Stimulated activated memory B cell treated with anti-CD40 and anti-IgM and Interleukin-4, amounts not matched to agents 10 μg/mL and 1 μg/mL and 100 μg/mL, for 72 hours (primary cell): ENCODE data around the gene KHDC1.
"Not testable (repeated sequence)": the region's sequence is repeated elsewhere in the genome, so short reads cannot be mapped to it uniquely, and the experiment has no call there.

ENCODE experiments used
- ATAC-seq: fragments of 150-1000 bp; cut with Tn5 transposase; 2 replicates; pipeline ENCODE4 v1.10.0; 2021
- H3K27ac Mint-ChIP-seq: one replicate; pipeline ENCODE4 v1.8.0; 2022; ENCODE audit warnings: mild to moderate bottlenecking, mixed read lengths
- H3K27me3 Mint-ChIP-seq: one replicate; pipeline ENCODE4 v1.8.0; 2022; ENCODE audit warnings: mixed read lengths
- H3K36me3 Mint-ChIP-seq: one replicate; pipeline ENCODE4 v1.8.0; 2022; ENCODE audit warnings: mixed read lengths
- H3K4me1 Mint-ChIP-seq: one replicate; pipeline ENCODE4 v1.8.0; 2022; ENCODE audit warnings: mixed read lengths
- H3K4me3 Mint-ChIP-seq: one replicate; pipeline ENCODE4 v1.8.0; 2022; ENCODE audit warnings: mild to moderate bottlenecking, moderate library complexity, mixed read lengths
- H3K9me3 Mint-ChIP-seq: one replicate; pipeline ENCODE4 v1.8.0; 2022; ENCODE audit warnings: mixed read lengths

Gene KHDC1

DNA sequence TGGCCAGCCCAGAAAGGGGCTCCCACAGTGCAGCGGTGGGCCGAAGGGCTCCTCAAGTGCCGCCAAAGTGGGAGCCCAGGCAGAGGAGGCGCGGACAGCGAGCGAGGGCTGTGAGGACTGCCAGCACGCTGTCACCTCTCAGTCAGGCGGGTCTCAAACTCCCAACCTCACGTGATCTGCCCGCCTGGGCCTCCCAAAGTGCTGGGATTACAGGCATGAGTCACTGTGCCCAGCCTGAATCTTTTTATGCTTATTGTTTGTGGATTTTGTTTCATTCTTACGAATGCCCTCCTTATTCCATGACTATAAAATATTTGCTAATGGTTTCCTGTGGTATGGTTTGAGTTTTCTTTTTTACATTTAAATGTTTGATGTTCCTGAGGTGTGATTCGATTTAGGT, 6.3 kb upstream of the KHDC1 start:
- H3K36me3 Mint-ChIP-seq, H3K9me3 Mint-ChIP-seq, H3K4me3 Mint-ChIP-seq, ATAC-seq, H3K27ac Mint-ChIP-seq, H3K27me3 Mint-ChIP-seq: not testable (repeated sequence)
- H3K4me1 Mint-ChIP-seq: peaks cover 11% of the 10 kb centered on the region

DNA sequence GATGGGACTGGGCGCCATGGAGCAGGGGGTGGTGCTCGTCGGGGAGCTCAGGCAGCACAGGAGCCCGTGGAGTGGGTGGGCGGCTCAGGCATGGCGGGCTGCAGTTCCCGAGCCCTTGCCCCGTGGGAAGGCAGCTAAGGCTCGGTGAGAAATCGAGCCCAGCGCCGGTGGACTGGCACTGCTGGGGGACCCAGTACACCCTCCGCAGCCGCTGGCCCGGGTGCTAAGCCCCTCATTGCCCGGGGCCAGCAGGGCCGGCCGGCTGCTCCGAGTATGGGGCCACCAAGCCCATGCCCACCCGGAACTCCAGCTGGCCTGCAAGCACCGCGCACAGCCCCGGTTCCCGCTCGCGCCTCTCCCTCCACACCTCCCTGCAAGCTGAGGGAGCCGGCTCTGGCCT, 5.9 kb upstream of the KHDC1 start:
- not testable (repeated sequence) for H3K27ac Mint-ChIP-seq, ATAC-seq, H3K27me3 Mint-ChIP-seq, H3K36me3 Mint-ChIP-seq, H3K9me3 Mint-ChIP-seq, H3K4me3 Mint-ChIP-seq
- H3K4me1 Mint-ChIP-seq: peaks cover 15% of the 10 kb centered on the region

DNA sequence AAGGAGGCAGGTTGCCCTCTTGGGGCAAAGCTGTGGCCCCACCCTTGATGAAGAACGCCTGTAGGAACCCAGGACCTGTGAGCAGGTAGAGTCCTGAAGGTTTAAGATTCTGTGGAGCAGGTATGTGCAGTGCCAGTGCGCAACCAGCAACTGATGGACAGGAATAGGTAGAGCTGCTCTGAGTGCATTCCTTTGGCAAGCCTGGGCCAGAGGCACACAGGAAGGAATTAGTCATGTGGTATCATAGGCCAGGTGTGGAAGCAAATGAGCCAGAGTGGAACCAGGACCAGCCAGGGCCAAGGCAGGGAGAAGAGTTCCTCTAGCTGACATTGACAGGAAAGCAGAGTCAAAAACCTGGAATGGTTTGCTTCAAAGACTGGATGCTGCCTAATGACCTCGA, 1.4 kb upstream of the KHDC1 start:
- no peak for ATAC-seq
- Mint-ChIP-seq H3K4me1 (peaks cover 27% of the 10 kb centered on the region), H3K9me3 (no peaks in the 10 kb centered on the region), H3K36me3 (peaks cover 3% of the 10 kb centered on the region), H3K27me3 (no peaks in the 10 kb centered on the region), H3K27ac (peak overlapping the region; percentile 19), H3K4me3 (no peak overlapping the region)

DNA sequence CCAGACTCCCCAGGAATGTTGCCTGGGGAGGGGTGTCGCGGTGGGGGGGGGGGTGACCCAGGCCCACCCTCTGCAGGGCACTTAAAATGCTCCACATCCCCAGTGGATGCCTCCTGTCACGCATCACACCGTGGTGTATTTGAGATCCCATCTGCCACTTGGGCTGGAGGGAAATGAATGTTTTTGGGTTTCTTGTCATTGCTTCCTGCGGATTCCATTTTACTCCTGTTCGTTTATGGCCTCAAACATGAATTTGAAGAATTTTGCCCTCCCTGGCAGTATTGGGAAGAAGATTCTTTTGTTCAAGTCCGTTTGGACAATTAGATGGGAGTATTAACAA, 544 bp upstream of the KHDC1 start:
- Mint-ChIP-seq H3K9me3 (no peaks in the 10 kb centered on the region), H3K4me1 (peaks cover 27% of the 10 kb centered on the region), H3K4me3 (peak overlapping the region; percentile 89), H3K27ac (peak overlapping the region; percentile 77), H3K36me3 (no peaks in the 10 kb centered on the region), H3K27me3 (no peaks in the 10 kb centered on the region)
- ATAC-seq: peak; percentile 2

DNA sequence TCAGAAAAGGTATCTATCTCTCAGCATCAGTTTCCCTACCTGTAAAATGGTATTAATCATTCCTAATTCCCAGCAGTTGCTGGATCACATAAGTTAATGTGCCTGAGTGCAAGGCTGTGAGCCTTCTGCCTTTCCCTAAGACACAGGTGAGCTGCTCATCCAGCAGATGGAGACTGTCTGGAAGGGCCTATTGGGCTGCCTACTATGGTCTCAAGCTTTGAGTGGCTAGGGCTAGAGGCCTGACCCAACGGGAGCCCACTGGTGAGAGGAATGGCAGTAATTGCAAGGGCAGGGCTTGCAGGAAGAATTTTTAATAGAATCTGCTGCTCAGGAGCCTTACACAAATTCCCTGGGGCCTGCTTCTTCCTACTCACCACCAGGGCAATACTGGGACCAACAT, 4.3 kb downstream of the KHDC1 start:
- H3K9me3 Mint-ChIP-seq: no peaks in the 10 kb centered on the region
- ATAC-seq: no peak
- no peaks in the 10 kb centered on the region for H3K36me3 Mint-ChIP-seq
- H3K27ac Mint-ChIP-seq: no peak overlapping the region
- H3K4me3 Mint-ChIP-seq: no peak overlapping the region
- peaks cover 11% of the 10 kb centered on the region for H3K4me1 Mint-ChIP-seq
- no peaks in the 10 kb centered on the region for H3K27me3 Mint-ChIP-seq

DNA sequence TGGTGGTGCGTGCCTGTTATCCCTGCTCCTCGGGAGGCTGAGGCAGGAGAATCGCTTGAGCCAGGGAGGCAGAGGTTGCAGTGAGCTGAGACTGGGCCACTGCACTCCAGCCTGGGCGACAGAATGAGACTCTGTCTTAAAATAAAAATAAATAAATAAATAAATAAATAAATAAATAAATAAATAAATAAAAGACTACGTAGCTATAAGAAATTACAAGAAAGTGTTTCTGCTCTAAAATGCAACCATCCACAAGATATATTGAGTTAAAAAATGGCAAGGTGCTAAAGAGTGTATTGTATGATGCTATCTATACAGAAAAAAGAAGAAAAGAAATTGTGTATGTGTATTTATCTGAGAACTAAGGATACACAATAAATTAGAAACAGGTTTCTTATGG, 8.7 kb downstream of the KHDC1 start:
- H3K4me3 Mint-ChIP-seq, H3K27me3 Mint-ChIP-seq, H3K27ac Mint-ChIP-seq, H3K9me3 Mint-ChIP-seq, ATAC-seq, H3K36me3 Mint-ChIP-seq, H3K4me1 Mint-ChIP-seq: not testable (repeated sequence)

DNA sequence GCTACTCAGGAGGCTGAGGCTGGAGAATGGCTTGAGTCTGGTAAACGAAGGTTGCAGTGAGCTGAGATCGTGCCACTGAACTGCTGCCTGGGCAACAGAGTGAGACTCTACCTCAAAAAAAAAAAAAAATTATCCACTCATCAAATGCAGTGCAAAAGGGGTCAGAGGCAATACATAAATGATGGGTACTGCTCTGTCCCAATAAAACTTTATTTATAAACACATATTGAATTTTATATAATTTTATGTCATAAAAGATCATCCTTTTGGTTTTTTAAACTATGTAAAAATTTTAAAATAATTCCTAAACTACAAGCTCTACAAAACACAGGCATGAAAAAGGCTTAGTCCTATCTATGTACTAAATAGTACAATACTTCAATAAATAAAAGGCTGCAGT, 10.3 kb downstream of the KHDC1 start:
- H3K36me3 Mint-ChIP-seq: no peaks in the 10 kb centered on the region
- no peak for ATAC-seq
- no peaks in the 10 kb centered on the region for H3K27me3 Mint-ChIP-seq
- H3K27ac Mint-ChIP-seq: no peak overlapping the region
- no peaks in the 10 kb centered on the region for H3K4me1 Mint-ChIP-seq
- H3K4me3 Mint-ChIP-seq: no peak overlapping the region
- no peaks in the 10 kb centered on the region for H3K9me3 Mint-ChIP-seq

DNA sequence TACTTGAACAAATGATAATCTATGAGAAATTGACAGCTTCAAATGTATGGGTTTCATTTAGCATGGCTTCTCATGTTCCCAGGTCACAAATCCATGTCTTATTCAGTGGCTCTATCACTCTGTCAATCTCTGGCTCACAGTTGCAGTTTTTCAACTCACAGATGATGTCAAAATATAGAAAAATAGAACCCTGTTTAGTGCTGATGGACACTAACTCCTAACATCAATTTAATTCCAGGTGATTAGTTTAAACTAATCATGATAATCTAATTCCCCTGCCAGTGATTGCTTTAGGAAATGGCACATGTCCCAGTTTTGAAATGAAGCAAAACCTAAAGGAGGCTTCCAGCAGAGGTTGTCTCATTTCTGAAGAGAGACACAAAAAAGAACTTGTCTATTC, 13.0 kb downstream of the KHDC1 start:
- H3K4me1 Mint-ChIP-seq: no peaks in the 10 kb centered on the region
- H3K27ac Mint-ChIP-seq: no peak overlapping the region
- no peak for ATAC-seq
- no peaks in the 10 kb centered on the region for H3K27me3 Mint-ChIP-seq
- H3K4me3 Mint-ChIP-seq: no peak overlapping the region
- H3K9me3 Mint-ChIP-seq: no peaks in the 10 kb centered on the region
- no peaks in the 10 kb centered on the region for H3K36me3 Mint-ChIP-seq

DNA sequence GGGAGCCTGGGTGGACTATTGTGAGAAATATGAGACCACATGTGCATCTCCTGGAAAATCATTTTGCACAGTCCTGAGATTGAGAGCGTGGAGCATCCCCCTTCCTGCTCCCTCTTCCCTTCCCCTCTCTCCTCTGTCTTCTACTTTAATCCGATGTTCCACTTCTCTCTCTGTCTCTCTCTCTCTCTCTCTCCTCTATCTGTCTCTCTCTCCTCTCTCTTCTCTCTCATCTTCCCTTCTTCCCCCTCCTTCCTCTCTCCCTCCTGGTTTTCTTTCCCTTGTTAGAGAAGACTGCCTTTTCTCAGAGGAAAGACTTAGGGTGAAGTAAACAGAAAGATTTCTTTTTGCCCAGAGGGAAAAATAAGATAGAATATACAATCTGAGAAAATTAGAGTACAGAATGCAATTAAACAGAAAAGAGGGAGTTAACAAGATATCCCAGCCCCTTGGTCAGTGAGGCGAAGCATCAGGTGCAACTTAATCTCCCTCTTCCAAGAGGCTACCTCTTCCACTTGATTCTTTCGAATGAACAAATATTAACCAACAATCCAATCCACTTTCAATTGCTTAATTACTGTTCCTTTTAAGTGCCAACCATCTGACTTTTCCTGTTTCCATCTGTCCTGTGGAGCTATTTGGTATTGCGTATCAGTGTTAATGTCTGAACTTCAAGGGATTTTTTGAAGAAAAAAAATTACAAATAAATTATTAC, 14.6 kb downstream of the KHDC1 start:
- H3K27me3 Mint-ChIP-seq: no peaks in the 10 kb centered on the region
- H3K27ac Mint-ChIP-seq: no peak overlapping the region
- no peak overlapping the region for H3K4me3 Mint-ChIP-seq
- no peaks in the 10 kb centered on the region for H3K9me3 Mint-ChIP-seq
- no peaks in the 10 kb centered on the region for H3K36me3 Mint-ChIP-seq
- ATAC-seq: no peak
- no peaks in the 10 kb centered on the region for H3K4me1 Mint-ChIP-seq

DNA sequence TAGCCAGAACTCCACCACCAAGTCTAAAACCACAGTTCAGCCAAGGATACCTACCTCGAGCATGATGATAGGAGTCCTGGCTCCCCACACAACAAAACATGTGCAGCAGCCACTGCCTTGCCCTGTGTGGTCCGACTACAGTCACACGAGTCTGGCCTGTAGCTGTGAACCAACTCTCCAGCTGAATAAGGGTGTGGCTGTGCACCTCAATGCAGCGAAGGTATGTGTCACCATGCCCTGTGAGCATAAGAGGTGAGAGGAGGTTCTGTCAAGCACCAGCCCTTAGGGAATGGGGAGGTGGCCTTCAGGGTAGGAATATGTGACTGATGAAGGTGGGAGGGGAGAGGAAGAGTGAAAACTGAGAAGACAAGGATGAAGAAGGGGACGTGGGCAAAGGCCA, 21.0 kb downstream of the KHDC1 start:
- ATAC-seq: peak; percentile 8
- H3K9me3 Mint-ChIP-seq: no peaks in the 10 kb centered on the region

DNA sequence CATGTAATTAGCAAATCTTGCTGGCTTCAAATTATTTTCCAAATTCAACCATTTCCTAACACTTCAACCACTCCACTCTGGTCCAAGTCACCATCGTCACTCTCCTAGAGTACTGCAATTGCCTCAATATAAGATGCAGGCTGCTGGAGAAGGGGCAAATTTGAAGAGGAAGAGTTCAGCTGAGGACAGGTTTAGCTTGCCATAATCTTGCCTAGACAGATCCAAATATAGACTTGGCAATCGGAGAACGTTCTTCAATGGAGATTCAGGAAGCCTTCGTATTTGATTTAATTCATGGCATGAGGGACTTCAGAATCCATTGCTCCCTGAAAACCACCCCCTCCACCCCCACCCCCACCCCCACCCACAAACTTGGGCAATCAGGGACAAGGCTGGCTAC, 22.3 kb downstream of the KHDC1 start:
- no peak for ATAC-seq
- no peaks in the 10 kb centered on the region for H3K9me3 Mint-ChIP-seq
- no peak overlapping the region for H3K27ac Mint-ChIP-seq
- H3K4me3 Mint-ChIP-seq: no peak overlapping the region
- no peaks in the 10 kb centered on the region for H3K36me3 Mint-ChIP-seq
- no peaks in the 10 kb centered on the region for H3K4me1 Mint-ChIP-seq
- H3K27me3 Mint-ChIP-seq: no peaks in the 10 kb centered on the region

More for the DNA sequence above, 21.0 kb downstream of the KHDC1 start:
- Mint-ChIP-seq H3K27me3 (no peaks in the 10 kb centered on the region), H3K27ac (no peak overlapping the region), H3K4me1 (no peaks in the 10 kb centered on the region), H3K36me3 (no peaks in the 10 kb centered on the region), H3K4me3 (no peak overlapping the region)

DNA sequence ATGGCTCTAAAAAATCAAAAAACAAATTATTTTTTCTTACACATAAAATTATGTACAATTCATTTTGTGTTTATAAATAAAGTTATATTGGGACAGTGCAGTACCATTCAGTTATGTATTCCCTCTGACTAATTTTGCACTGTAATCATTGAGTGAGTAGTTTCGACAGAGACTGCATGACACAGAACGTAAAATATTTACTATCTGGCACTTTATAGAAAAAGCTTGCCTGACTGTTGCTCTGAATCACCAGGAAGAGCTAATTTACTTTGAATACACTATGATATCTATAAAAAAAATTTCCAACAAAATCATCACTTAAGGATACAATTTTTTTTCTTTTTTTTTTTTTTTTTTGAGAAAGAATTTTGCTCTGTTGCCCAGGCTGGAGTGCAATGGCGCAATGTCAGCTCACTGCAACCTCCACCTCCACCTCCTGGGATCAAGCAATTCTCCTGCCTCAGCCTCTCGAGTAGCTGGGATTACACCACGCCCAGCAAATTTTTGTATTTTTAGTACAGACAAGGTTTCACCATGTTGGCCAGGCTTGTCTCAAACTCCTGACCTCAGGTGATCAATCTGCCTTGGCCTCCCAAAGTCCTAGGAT, 26.7 kb downstream of the KHDC1 start:
- H3K4me1 Mint-ChIP-seq: peaks cover 9% of the 10 kb centered on the region
- H3K4me3 Mint-ChIP-seq: no peak overlapping the region
- no peak overlapping the region for H3K27ac Mint-ChIP-seq
- ATAC-seq: no peak
- H3K9me3 Mint-ChIP-seq: no peaks in the 10 kb centered on the region
- no peaks in the 10 kb centered on the region for H3K27me3 Mint-ChIP-seq
- H3K36me3 Mint-ChIP-seq: no peaks in the 10 kb centered on the region

DNA sequence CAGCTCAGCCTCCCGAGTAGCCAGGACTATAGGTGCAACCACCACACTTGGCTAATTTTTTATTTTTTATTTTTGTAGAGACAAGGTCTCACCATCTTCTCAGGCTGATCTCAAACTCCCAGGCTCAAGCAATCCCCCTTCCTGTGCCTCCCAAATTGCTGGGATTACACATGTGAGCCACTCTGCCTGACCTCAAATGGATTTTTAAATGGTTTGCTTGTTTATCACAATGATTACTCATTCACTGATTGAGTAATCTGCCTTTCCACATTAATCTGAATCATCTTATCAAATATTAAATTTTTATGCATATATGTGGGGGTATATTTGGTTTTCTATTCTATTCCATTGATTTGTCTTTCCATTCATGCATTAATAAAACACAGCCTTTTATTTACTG, 28.3 kb downstream of the KHDC1 start:
- Mint-ChIP-seq H3K36me3 (no peaks in the 10 kb centered on the region), H3K4me3 (no peak overlapping the region)

DNA sequence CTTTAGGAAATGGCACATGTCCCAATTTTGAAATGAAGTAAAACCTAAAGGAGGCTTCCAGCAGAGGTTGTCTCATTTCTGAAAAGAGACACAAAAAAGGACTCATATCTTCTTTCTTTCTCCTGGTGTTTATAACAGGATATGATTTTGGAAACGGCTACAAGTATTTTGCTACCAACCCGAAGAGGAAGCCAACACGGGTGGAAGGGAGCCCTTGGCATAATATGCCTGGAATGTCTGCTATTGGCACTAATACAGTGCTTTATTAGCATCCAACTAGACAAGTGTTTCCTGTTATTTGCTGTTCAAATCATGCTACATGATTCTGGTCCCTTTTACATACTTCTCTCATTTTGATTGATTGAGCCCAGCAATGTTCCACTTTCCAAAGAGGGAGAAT, 29.0 kb downstream of the KHDC1 start:
- H3K4me3 Mint-ChIP-seq, H3K36me3 Mint-ChIP-seq, H3K9me3 Mint-ChIP-seq, H3K27ac Mint-ChIP-seq, ATAC-seq, H3K27me3 Mint-ChIP-seq, H3K4me1 Mint-ChIP-seq: not testable (repeated sequence)

More for the DNA sequence above, 28.3 kb downstream of the KHDC1 start:
- H3K4me1 Mint-ChIP-seq: peaks cover 9% of the 10 kb centered on the region
- H3K27me3 Mint-ChIP-seq: no peaks in the 10 kb centered on the region
- no peaks in the 10 kb centered on the region for H3K9me3 Mint-ChIP-seq
- ATAC-seq: no peak
- no peak overlapping the region for H3K27ac Mint-ChIP-seq

DNA sequence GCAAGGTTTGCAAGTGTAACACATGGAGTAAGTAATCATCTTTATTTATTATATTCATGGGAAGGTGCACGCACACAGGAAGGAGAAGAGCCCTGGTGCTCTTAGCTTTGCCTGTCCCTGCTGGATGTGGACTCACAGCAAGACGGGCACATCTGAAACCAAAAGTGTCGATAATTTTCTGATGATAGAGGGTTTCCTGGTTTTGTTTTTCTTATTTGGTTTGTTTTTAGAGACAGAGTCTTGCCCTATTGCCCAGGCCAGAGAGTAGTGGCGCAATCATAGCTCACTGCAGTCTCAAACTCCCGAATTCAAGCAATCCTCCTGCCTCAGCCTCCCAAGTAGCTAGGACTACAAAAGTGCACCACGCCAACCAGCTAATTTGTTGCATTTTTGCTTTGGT, 29.9 kb downstream of the KHDC1 start:
- no peaks in the 10 kb centered on the region for H3K9me3 Mint-ChIP-seq
- H3K4me1 Mint-ChIP-seq: peaks cover 9% of the 10 kb centered on the region
- no peaks in the 10 kb centered on the region for H3K27me3 Mint-ChIP-seq
- ATAC-seq: no peak
- no peak overlapping the region for H3K27ac Mint-ChIP-seq
- no peaks in the 10 kb centered on the region for H3K36me3 Mint-ChIP-seq
- H3K4me3 Mint-ChIP-seq: no peak overlapping the region

DNA sequence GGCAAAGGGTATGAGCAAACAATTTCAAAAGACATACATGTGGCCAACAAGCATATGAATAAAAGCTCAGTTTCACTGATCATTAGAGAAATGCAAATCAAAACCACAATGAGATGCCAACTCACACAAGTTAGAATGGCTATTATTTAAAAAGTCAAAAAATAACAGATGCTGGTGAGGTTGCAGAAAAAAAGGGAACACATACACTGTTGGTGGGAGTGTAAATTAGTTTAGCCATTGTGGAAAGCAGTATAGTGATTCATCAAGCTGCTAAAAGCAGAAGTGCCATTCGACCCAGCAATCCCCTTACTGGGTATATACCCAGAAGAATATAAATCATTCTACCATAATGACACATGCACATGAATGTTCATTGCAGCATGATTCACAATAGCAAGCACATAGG, 31.0 kb downstream of the KHDC1 start:
- H3K36me3 Mint-ChIP-seq: no peaks in the 10 kb centered on the region
- ATAC-seq: peak; percentile 82
- H3K4me3 Mint-ChIP-seq: no peak overlapping the region

More for the DNA sequence above, 31.0 kb downstream of the KHDC1 start:
- H3K4me1 Mint-ChIP-seq: peaks cover 9% of the 10 kb centered on the region
- H3K27me3 Mint-ChIP-seq: no peaks in the 10 kb centered on the region
- H3K27ac Mint-ChIP-seq: no peak overlapping the region
- no peaks in the 10 kb centered on the region for H3K9me3 Mint-ChIP-seq
